Body of pancreas (tissue), 4 donors: ENCODE measurements around the gene LMAN2.

Experiments
- CTCF ChIP-seq, 7 experiments: fragments of 450-650 bp in 4 of 7; fragments of 200-600 bp in 3 of 7; sonication (generic) in 3 of 7; IDR thresholded peaks; one replicate each; pipeline ENCODE4 v1.5.1; 2016 to 2019; ENCODE audit warnings: antibody characterized with exemption in 7 of 7
- POLR2A ChIP-seq, 3 donors: fragments of 450-650 bp; IDR thresholded peaks; one replicate each; pipeline ENCODE4 v1.6.1; 2016; ENCODE audit warnings: antibody characterized with exemption in 3 of 3, mild to moderate bottlenecking in 2 of 3

DNA sequence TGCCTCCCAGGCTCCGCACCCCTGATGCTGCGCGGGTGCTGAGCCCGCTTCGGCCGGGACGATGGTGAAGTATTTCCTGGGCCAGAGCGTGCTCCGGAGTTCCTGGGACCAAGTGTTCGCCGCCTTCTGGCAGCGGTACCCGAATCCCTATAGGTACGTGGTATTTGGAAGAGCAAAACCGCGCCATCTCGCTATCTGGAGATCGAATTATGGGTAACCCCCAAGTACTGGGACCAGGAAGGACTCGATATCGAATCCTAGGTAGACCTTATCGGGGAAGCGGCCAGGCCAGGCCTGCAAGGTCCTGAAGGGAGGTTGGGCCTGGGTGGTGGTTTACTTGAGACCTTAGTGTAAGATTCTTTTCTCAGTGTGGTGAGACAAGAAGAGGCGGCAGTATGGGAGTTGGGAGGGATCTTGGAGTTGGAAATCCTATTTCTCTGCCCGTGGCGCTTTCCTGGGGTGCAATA lies 47.5 kb downstream of the LMAN2 start:
- TF ChIP-seq CTCF (IDR thresholded peaks at IDR 0.05) (no peak), POLR2A (IDR thresholded peaks at IDR 0.05) (no peak)
